Ureter (tissue), 1 donor: ENCODE data around the gene GLRX2. TPM values are rescaled to one million over a fixed set of nuclear protein-coding genes. Genes with fewer than 3 reads are reported as not detected.
"Not testable (repeated sequence)": the region's sequence is repeated elsewhere in the genome, so short reads cannot be mapped to it uniquely, and the experiment has no call there.

Experiments
- DNase-seq: peaks from one replicate; pipeline ENCODE4 v3.0.0-alpha.2; 2020; ENCODE audit warnings: low spot score
- total RNA-seq: library from RNA; stranded (reverse); gene quantifications from one replicate; pipeline ENCODE4 v1.2.4, GENCODE V29; 2023
- donor health status: DM: yes; HTN: yes; CAD: no.

Gene GLRX2
- total RNA-seq, 1 donor from 2014 or later, result 16.2 TPM

GRCh38 chr1:193065954-193066353 lies 39.3 kb downstream of the GLRX2 start:
- no peak for DNase-seq

DNA sequence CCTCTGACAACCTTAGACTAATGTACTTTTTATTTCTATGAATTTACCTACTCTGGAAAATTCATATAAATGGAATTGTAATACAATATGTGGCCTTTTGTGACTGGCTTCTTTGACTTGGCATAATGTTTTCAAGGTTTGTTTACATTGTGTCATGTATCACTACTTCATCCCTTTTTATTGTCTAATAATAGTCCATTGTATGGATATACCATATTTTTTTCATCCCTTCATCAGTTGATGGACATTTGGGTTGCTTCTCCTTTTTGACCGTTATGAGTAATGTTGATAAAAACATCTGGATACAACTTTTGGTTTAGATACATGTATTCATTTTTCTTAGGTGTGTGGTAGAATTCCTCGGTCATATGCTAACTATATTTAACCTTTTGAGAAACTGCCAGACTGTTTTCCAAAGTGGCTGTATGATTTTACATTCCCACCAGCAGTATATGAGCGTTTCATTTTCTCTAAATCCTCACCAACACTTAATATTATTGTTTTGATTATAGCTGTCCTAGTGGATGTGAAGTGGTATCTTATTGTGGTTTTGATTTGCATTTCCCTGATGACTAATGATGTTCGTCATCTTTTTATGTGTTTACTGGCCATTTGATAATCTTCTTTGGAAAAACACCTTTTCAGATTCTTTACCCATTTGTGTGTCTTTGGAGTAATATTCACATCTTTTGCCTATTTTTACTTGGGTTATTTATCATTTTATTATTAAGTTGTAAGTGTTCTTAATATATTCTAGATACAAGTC lies 42.3 kb downstream of the GLRX2 start:
- DNase-seq, result no peak

DNA sequence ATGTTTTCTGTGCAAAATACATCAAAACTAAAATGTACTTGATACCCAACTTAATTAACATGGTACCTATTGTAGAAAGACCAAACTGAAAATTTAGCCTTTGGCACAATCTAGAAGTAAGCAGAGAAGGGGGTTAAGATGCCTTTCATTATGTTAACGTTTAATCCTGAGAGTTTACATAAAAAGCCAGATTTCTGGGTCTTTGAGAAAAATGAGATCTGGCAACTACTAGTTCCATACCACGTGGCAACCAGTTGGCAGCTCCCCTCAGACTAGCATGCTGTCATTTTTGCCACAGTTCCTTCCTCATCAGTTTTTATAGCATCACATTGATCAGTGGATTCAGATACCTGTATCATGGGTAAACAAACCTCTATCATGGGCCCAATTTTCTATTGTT lies 44.3 kb downstream of the GLRX2 start:
- DNase-seq, result no peak

GRCh38 chr1:193060406-193060805 lies 44.8 kb downstream of the GLRX2 start:
- DNase-seq, result no peak

- no peak for DNase-seq
Measured at GRCh38 chr1:193060115-193060403, 45.2 kb downstream of the GLRX2 start.

DNA sequence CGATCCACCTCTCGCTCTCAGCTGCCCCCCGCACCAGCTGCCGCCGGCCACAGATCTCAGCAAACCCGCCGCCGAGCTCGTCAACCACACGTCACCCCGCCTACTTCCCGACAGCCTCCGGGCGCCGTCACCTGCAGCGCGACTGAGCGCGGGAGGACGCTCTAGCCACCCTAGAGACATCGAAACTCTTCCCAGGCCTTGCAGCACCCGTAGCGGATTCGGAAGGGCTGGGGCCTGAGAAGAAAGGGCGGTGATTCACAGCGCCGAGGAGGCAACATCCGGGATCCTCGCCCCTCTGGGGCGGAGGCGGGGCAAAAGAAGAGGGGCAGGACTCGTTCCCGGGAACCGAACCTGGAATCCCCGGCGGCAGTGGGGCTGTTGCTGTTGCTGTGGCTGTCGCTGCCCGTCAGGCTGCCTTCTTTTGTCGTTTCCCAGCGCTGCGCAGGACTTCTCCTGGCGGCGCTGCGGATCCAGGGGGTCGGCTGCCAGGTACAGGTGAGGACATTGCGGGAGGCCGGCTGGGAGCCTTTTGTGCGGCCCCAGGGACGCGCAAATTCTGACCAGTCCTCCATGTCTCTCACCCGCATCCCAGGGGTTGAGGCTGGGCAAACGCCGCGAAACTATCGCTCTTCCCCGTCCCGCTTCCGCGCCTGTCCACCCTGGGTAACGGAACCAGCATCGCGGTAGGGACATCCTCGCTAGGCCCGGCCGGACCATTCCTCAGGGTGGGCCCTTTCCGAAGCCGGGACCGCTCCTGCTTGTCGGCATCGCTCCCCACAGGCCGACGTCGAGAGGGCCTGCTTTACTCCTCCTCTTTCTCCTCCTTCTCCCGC lies 45.7 kb downstream of the GLRX2 start, which contains the start of the genes RO60 and UCHL5:
Gene RO60 (plus strand): TSS at position 331 of the 833 bp plus-strand sequence. CDS start 9,443 bp downstream, outside the sequence.
Gene UCHL5 (minus strand): TSS at position 79 of the 833 bp plus-strand sequence. CDS start 100 bp downstream, outside the sequence.
- DNase-seq, result peak; percentile 97

DNA sequence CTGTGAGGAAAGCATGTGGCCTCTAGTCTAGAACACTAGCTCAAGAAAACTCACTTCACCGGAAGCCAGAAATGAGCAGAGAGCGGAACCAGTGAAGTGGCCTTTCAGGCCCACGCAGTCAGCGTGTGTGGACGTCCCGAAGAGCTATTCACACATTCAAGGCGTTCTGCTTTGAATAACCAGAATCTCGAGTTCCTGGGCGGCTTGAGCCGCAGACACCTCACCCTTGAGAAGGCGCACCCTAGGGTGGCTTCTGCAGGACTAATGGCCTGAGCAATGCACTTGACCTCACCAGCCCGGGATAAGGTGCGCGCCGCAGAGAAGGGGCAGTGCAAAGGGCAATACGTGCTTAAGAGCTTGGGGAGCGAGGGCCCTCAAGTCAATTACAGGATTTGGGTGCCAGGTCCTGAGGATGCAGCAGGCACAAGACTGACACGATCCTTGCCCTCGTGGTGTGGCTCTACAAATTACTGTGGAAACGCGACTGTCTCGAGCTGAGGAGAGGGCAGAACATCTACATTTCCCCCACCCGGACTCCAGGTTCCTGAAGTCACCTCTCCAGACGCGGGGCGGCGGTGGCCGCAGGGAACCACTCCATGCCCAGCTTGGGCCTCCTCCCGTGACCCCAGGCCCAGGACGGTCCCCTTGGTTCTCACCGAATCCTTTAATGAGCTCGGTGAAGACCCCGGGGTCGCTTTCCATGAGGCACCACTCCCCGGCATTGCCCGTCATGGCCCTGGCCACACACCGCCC lies 46.5 kb downstream of the GLRX2 start:
- peak; percentile 44 for DNase-seq

DNA sequence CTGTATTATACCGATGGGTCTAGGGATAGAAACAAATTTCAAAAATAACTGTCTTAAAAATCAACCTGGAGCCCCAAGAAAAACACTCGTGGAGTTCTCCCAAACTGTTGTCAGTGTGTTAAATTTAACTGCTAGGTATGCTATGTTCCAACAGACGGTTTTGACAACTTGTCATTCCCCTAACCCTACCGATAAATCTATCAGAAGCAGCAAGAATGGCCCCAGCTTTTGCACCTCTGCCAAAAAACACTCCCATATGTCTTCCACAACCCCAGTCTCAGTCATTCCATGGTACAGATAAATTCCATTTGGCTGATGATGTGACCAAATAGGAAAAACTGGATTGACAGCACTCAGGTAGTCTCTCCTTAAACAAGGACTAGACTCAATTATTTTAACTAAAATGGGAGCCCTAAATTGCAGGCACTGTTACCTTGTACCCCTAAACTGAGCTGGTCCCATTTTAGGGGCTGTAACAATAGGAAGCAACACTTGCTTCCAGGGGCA lies 51.0 kb downstream of the GLRX2 start:
- no peak for DNase-seq

DNA sequence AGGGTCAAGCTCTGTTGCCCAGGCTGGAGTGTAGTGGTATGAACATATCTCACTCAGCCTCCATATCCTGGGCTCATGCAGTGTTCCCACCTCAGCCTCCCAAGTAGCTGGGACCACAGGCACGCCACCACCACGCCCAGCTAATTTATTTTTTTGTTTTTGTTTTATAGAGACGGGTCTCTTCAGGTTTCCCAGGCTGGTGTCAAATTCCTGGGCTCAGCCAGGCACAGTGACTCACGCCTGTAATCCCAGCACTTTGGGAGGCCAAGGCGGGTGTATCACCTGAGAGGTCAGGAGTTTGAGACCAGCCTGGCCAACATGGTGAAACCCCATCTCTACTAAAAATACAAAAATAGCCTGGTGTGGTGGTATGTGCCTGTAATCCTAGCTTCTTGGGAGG lies 56.3 kb downstream of the GLRX2 start:
- not testable (repeated sequence) for DNase-seq

Other genes starting within 250 kb of the GLRX2 start
- gene UCHL5, start 46.1 kb downstream of the GLRX2 start, total RNA-seq, result 34.6 TPM
- gene RO60, start 45.8 kb downstream of the GLRX2 start, total RNA-seq, result 62.4 TPM
- gene CDC73, start 16.6 kb upstream of the GLRX2 start, total RNA-seq, result 62.1 TPM
- 2.3 TPM for gene B3GALT2, start 81.2 kb upstream of the GLRX2 start, total RNA-seq